A549 (cell line): ENCODE results near the gene TACC2. TPM values are rescaled to one million over a fixed set of nuclear protein-coding genes. Genes with fewer than 3 reads are reported as not detected.

Source experiments
- ATAC-seq, 2 experiments: fragments of 200-7000 bp in 1 of 2; fragments of >200 bp in 1 of 2; cut with Nextera tagmentation in 1 of 2; cut with Tn5 transposase in 1 of 2; 3 replicates each; pipeline versions ENCODE4 v1.8.0 to v1.9.1; 2018 to 2020; ENCODE audit warnings: mild to moderate bottlenecking in 1 of 2, moderate library complexity in 1 of 2
- CTCF ChIA-PET: fragments of 300-600 bp; sonication (Branson Sonifier 250); formaldehyde crosslinking; extraction: SDS; loops from one replicate; lab custom pipeline; 2021; ENCODE audit warnings: antibody characterized with exemption, inconsistent platforms; lab: Yijun Ruan, JAX
- POLR2A ChIA-PET: fragments of 350-600 bp; formaldehyde crosslinking; extraction: SDS; loops from one replicate; lab custom pipeline; 2021; ENCODE audit warnings: antibody characterized with exemption, inconsistent platforms; lab: Yijun Ruan, JAX
- DNase-seq, 2 experiments: peaks; one replicate each; pipeline versions ENCODE4 v3.0.0 to v3.0.0-alpha.2; 2011 to 2016; ENCODE audit warnings: low read depth in 1 of 2, low spot score in 1 of 2
- FAIRE-seq: peaks from 2 replicates; lab custom pipeline; 2011; peaks lifted over from hg19 to GRCh38; lab: Jason Lieb, UNC
- H3K27ac ChIP-seq, 2 experiments: fragments of >200 bp; sonication (Bioruptor Twin); formaldehyde crosslinking; 3 replicates each; pipeline ENCODE4 v1.5.1; 2016 to 2017
- H3K4me1 ChIP-seq: fragments of >200 bp; sonication (Bioruptor Twin); formaldehyde crosslinking; 3 replicates; pipeline ENCODE4 v1.6.1; 2016
- H3K4me2 ChIP-seq: fragments of >200 bp; sonication (Bioruptor Twin); formaldehyde crosslinking; 3 replicates; pipeline ENCODE4 v1.6.1; 2016
- H3K4me3 ChIP-seq: fragments of >200 bp; sonication (Bioruptor Twin); formaldehyde crosslinking; 3 replicates; pipeline ENCODE4 v1.5.1; 2016
- H3K9me3 ChIP-seq: fragments of >200 bp; sonication (Bioruptor Twin); formaldehyde crosslinking; 3 replicates; pipeline ENCODE4 v1.6.1; 2016
- ATOH8 ChIP-seq: fragments of 250-450 bp; sonication (Bioruptor Pico); IDR thresholded peaks from 2 replicates; pipeline ENCODE4 v1.5.0; 2020; ENCODE audit warnings: low read depth, mild to moderate bottlenecking, moderate library complexity
- CBX8 ChIP-seq: fragments of 200-600 bp; sonication (generic); IDR thresholded peaks from 2 replicates; pipeline ENCODE4 v1.6.1; 2016
- CTCF ChIP-seq: fragments of >200 bp; sonication (Bioruptor Twin); formaldehyde crosslinking; IDR thresholded peaks from 3 replicates; pipeline ENCODE4 v1.5.1; 2016
- E2F6 ChIP-seq: IDR thresholded peaks from 2 replicates; pipeline ENCODE4 v1.6.1; 2012; ENCODE audit warnings: low read depth, borderline replicate concordance
- ELK1 ChIP-seq: fragments of 150-350 bp; IDR thresholded peaks from 2 replicates; pipeline ENCODE4 v1.6.1; 2014; ENCODE audit warnings: low read depth, mild to moderate bottlenecking, low read length
- FOSB ChIP-seq: fragments of 250-450 bp; sonication (Bioruptor Pico); IDR thresholded peaks from 2 replicates; pipeline ENCODE4 v1.5.0; 2020; ENCODE audit warnings: mild to moderate bottlenecking, moderate library complexity
- FOXS1 ChIP-seq: fragments of 250-450 bp; sonication (Bioruptor Pico); IDR thresholded peaks from 2 replicates; pipeline ENCODE4 v1.5.0; 2020; ENCODE audit warnings: mild to moderate bottlenecking, moderate library complexity
- HDAC2 ChIP-seq: fragments of 200-600 bp; sonication (generic); IDR thresholded peaks from 2 replicates; pipeline ENCODE4 v1.6.1; 2016
- HES2 ChIP-seq: fragments of >200 bp; sonication (Bioruptor Twin); formaldehyde crosslinking; IDR thresholded peaks from 2 replicates; pipeline ENCODE4 v1.6.1; 2016
- HEYL ChIP-seq: fragments of 250-450 bp; sonication (Bioruptor Pico); IDR thresholded peaks from 2 replicates; pipeline ENCODE4 v1.8.0; 2021; ENCODE audit warnings: mild to moderate bottlenecking, moderate library complexity
- HMGXB4 ChIP-seq: fragments of 250-450 bp; sonication (Bioruptor Pico); IDR thresholded peaks from 2 replicates; pipeline ENCODE4 v1.5.0; 2021; ENCODE audit warnings: mild to moderate bottlenecking, moderate library complexity, borderline replicate concordance
- HOXB5 ChIP-seq: fragments of 250-450 bp; sonication (Bioruptor Pico); IDR thresholded peaks from 2 replicates; pipeline ENCODE4 v1.5.0; 2020; ENCODE audit warnings: mild to moderate bottlenecking, moderate library complexity
- JUN ChIP-seq, 2 experiments: fragments of >200 bp; sonication (Bioruptor Twin); formaldehyde crosslinking; IDR thresholded peaks; 2 replicates in 1 of 2; 3 replicates in 1 of 2; pipeline ENCODE4 v1.6.1; 2016 to 2017
- KDM1A ChIP-seq: fragments of 200-600 bp; sonication (generic); IDR thresholded peaks from 2 replicates; pipeline ENCODE4 v1.6.1; 2016; ENCODE audit warnings: low read depth, mild to moderate bottlenecking
- KDM5A ChIP-seq: fragments of 200-600 bp; sonication (generic); IDR thresholded peaks from 2 replicates; pipeline ENCODE4 v1.6.1; 2016; ENCODE audit warnings: antibody characterized with exemption, mild to moderate bottlenecking
- MAX ChIP-seq: IDR thresholded peaks from 2 replicates; pipeline ENCODE4 v1.6.1; 2012
- MAZ ChIP-seq: fragments of 150-350 bp; IDR thresholded peaks from 2 replicates; pipeline ENCODE4 v1.6.1; 2014; ENCODE audit warnings: antibody characterized with exemption, low read depth, low read length, borderline replicate concordance
- MYC ChIP-seq: IDR thresholded peaks from 2 replicates; pipeline ENCODE4 v1.6.1; 2012; ENCODE audit warnings: mild to moderate bottlenecking, inconsistent platforms, low read length, improper control_type of control experiment, borderline replicate concordance
- POLR2AphosphoS2 ChIP-seq: conservative IDR thresholded peaks from 2 replicates; pipeline ENCODE4 v1.6.1; 2012; ENCODE audit warnings: low read length, improper control_type of control experiment, inconsistent platforms
- RAD21 ChIP-seq, 2 experiments: fragments of >200 bp in 1 of 2; sonication (Bioruptor Twin) in 1 of 2; formaldehyde crosslinking in 1 of 2; IDR thresholded peaks in 1 of 2; conservative IDR thresholded peaks in 1 of 2; 2 replicates in 1 of 2; 3 replicates in 1 of 2; pipeline ENCODE4 v1.6.1; 2012 to 2018; ENCODE audit warnings: inconsistent platforms in 1 of 2
- RFX5 ChIP-seq: fragments of 450-650 bp; IDR thresholded peaks from 2 replicates; pipeline ENCODE4 v1.7.1; 2014; ENCODE audit warnings: antibody characterized with exemption, mild to moderate bottlenecking, moderate library complexity
- RNF2 ChIP-seq: fragments of 200-600 bp; sonication (generic); IDR thresholded peaks from 2 replicates; pipeline ENCODE4 v1.6.1; 2016; ENCODE audit warnings: low read depth, mild to moderate bottlenecking, antibody characterized with exemption, moderate library complexity, borderline replicate concordance
- SMC3 ChIP-seq: fragments of >200 bp; sonication (Bioruptor Twin); formaldehyde crosslinking; IDR thresholded peaks from 3 replicates; pipeline ENCODE4 v1.6.1; 2018; ENCODE audit warnings: inconsistent platforms
- USF2 ChIP-seq: fragments of 450-650 bp; IDR thresholded peaks from 2 replicates; pipeline ENCODE4 v1.6.1; 2014; ENCODE audit warnings: antibody characterized with exemption
- ZC3H11A ChIP-seq: fragments of 450-650 bp; IDR thresholded peaks from 2 replicates; pipeline ENCODE4 v1.6.1; 2014; ENCODE audit warnings: antibody characterized with exemption, mild to moderate bottlenecking
- WGBS: methylation state at CpG from one replicate; pipeline ENCODE4 v1.1.6; 2017; ENCODE audit errors: missing lambda C conversion rate; 5-methylcytosine and 5-hydroxymethylcytosine counted together
- polyA plus RNA-seq, 4 experiments: library from polyadenylated mRNA; depleted of rRNA in 3 of 4; stranded (reverse); fragments of >200 nt; fragmentation: RNase III in 1 of 4; extraction: RNeasy Plus Mini Kit Qiagen cat#74134 plus additional on column Dnase treatment in 1 of 4; gene quantifications; 2 replicates in 3 of 4; 3 replicates in 1 of 4; pipeline ENCODE4 v1.2.3, GENCODE V29; 2011 to 2017

The TACC2 gene
- polyA plus RNA-seq, 2 of the 4 experiments (the other 2 are of a cell fraction) = 83.3 to 128 TPM

GRCh38 chr10:122298598-122299301 is 309.8 kb downstream of the TACC2 start:
- ATAC-seq (peak; percentile 82 to 93), DNase-seq (peak; percentile 80 to 89), FAIRE-seq (peak; percentile 74)
- ChIA-PET CTCF (interaction anchor here (0.6 to 7.6 kb wide), 61 partner anchors 8 to 454 kb away, joined by 3 to 145 read pairs (median 5); partner anchors contain the start of genes ARMS2, BTBD16 and PLEKHA1), POLR2A (interaction anchor here (0.7 to 1.5 kb wide), 4 partner anchors 9 to 267 kb away, joined by 3 to 5 read pairs (median 3); partner anchors contain the start of gene PLEKHA1)
- 22% methylated on average over 13 of the region's 15 CpGs for WGBS
- Histone ChIP-seq H3K4me3 (peak overlapping the region; percentile 32; the same call in 2 of the 3 replicates), H3K4me1 (peaks cover 23% of the 10 kb centered on the region), H3K9me3 (no peaks in the 10 kb centered on the region), H3K27ac (peak overlapping the region; percentile 88 to 92), H3K4me2 (peak overlapping the region; percentile 82)
- peak; percentile 99 for TF ChIP-seq SMC3
- no peak for TF ChIP-seq E2F6
- no peak for TF ChIP-seq FOXS1 (CRISPR knock-in tag)
- TF ChIP-seq RNF2 = no peak
- TF ChIP-seq MAX = peak; percentile 28; the same call in 1 of the 2 replicates
- peak; percentile 99 for TF ChIP-seq RAD21 (conservative IDR thresholded peaks at IDR 0.05 in 1 of 2, IDR thresholded peaks at IDR 0.05 in 1 of 2)
- no peak for TF ChIP-seq HEYL (CRISPR knock-in tag)
- TF ChIP-seq JUN (IDR thresholded peaks at IDR 0.05) = 0 out of 5 replicates have a peak, but pooled peaks of 1 of the 2 experiments have one; percentile 23
- no peak for TF ChIP-seq MAZ
- TF ChIP-seq USF2 = no peak
- peak; percentile 96 for TF ChIP-seq CTCF
- no peak for TF ChIP-seq POLR2AphosphoS2

- FAIRE-seq (no peak), ATAC-seq (no peak), DNase-seq (no peak)
- CTCF ChIA-PET = interaction anchor here (0.6 to 7.6 kb wide), 59 partner anchors 8 to 453 kb away, joined by 3 to 145 read pairs (median 5); partner anchors contain the start of genes ARMS2, BTBD16 and PLEKHA1
- POLR2A ChIA-PET = interaction anchor here (1.5 kb wide), 1 partner anchor 75 kb away, joined by 5 read pairs; the partner anchor contains the start of gene PLEKHA1
- 95% methylated on average over 14 of the region's 14 CpGs for WGBS
- Histone ChIP-seq H3K4me3 (no peak overlapping the region), H3K9me3 (no peaks in the 10 kb centered on the region), H3K27ac (peak overlapping the region; percentile 88 to 92), H3K4me1 (peaks cover 19% of the 10 kb centered on the region), H3K4me2 (peak overlapping the region; percentile 82)
- TF ChIP-seq MAX (no peak), ATOH8 (CRISPR knock-in tag) (no peak), HMGXB4 (no peak), HOXB5 (CRISPR knock-in tag) (no peak), ZC3H11A (no peak), HDAC2 (no peak), FOSB (CRISPR knock-in tag) (no peak), FOXS1 (CRISPR knock-in tag) (no peak), CBX8 (no peak), SMC3 (no peak), KDM5A (no peak), RFX5 (no peak), HES2 (no peak), ELK1 (no peak), KDM1A (no peak), RAD21 (conservative IDR thresholded peaks at IDR 0.05 in 1 of 2, IDR thresholded peaks at IDR 0.05 in 1 of 2) (no peak), MYC (no peak)
Observed at GRCh38 chr10:122299423-122300075, 310.6 kb downstream of the TACC2 start.
